Right cardiac atrium (tissue), 5 donors: Measurements from ENCODE around the gene ETFDH. TPM values are rescaled to one million over a fixed set of nuclear protein-coding genes. Genes with fewer than 3 reads are reported as not detected.
"Not testable (repeated sequence)": the region's sequence is repeated elsewhere in the genome, so short reads cannot be mapped to it uniquely, and the experiment has no call there.

Experiments
- ATAC-seq, 2 donors: fragments of 200-7000 bp; cut with Tn5 transposase; one replicate each; pipeline versions ENCODE4 v1.8.0 to v1.9.1; 2020; ENCODE audit warnings: moderate library complexity in 2 of 2, mild to moderate bottlenecking in 1 of 2
- DNase-seq, 3 donors: peaks; one replicate each; pipeline ENCODE4 v3.0.0-alpha.2; 2020
- H3K27ac ChIP-seq: one replicate; pipeline ENCODE4 v1.5.1; 2013; ENCODE audit warnings: mild to moderate bottlenecking, low read length, control low read depth, moderate library complexity
- H3K27me3 ChIP-seq: one replicate; pipeline ENCODE4 v1.6.1; 2013; ENCODE audit not compliant: control insufficient read depth, insufficient read depth
- H3K4me1 ChIP-seq: one replicate; pipeline ENCODE4 v1.6.1; 2013; ENCODE audit warnings: low read length; ENCODE audit not compliant: control insufficient read depth, insufficient read depth
- H3K4me3 ChIP-seq: one replicate; pipeline ENCODE4 v1.5.1; 2013; ENCODE audit warnings: low read length, control low read depth
- H3K9me3 ChIP-seq: one replicate; pipeline ENCODE4 v1.6.1; 2013; ENCODE audit warnings: low read length; ENCODE audit not compliant: control insufficient read depth
- WGBS: extraction: QIAGEN DNeasy Blood & Tissue Kit; methylation state at CpG from one replicate; pipeline ENCODE4 v1.1.7; 2013; 5-methylcytosine and 5-hydroxymethylcytosine counted together
- intact Hi-C, 4 donors: fragments of 100-400 bp; cut with DNase I; formaldehyde crosslinking; loops; one replicate each; pipeline versions ENCODE4 v1.11.0 to v1.14.0; 2022 to 2023
- polyA plus RNA-seq: library from polyadenylated mRNA; stranded (reverse); fragments of 200-250 nt; gene quantifications from one replicate; pipeline ENCODE4 v1.2.3, GENCODE V29; 2013
- total RNA-seq, 4 donors: library from RNA; stranded (reverse); fragmentation: NEBNext Ultra II Directional; extraction: Animal tissue kit (Norgen Biotek cat#: 25700); gene quantifications; one replicate each; pipeline ENCODE4 v1.2.1, GENCODE V29; 2021
- donor health status: healthy with polysubstance abuse.
- donor health status: DM: no; HTN: yes; CAD: no.
- donor health status: DM: no; HTN: no; CAD: no.
- donor health status: DM: no; HTN: yes; CAD: no; lungs with severe emphysema.
- donor health status: DM: yes; HTN: yes; CAD: no.

ETFDH gene
- total and polyA plus RNA-seq, 5 donors = 119 to 204 (median 149) TPM

DNA sequence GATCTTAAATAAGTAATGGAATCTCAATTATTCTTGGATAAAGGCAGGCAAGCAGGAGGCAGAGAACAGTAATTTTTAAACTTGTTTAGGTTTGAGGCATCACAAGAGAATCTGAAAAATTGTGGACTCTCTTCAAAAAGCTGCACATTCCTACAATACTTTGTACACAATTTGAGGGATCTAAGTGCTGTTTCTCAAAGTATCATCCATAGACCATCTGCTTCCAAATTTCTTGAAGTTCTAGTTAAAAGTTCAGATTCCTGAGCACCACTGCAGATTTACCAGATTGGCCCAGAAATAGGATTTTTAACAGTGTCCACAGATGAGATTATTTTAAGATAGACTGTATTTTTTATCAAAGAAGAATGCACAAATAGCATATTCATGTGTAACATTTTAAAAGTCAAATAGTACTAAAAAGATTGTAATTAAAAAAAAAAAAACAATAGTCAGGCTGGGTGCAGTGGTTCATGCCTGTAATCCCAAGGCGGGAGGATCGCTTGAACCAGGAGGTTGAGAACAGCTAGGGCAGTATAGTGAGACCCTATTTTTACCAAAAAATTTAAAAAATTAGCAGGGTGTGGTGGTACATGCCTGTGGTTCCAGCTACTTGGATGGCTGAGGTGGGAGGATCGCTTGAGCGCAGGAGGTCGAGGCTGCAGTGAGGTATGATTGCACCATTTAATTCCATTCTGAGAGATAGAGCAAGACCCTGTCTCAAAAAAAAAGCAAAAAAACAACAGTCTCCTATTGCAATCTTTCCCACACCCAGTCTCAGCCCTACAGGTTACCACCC lies 82.5 kb downstream of the ETFDH start:
- no peaks in the 10 kb centered on the region for H3K9me3 ChIP-seq
- no peaks in the 10 kb centered on the region for H3K4me1 ChIP-seq
- intact Hi-C loops = no loop called here
- H3K27me3 ChIP-seq = no peaks in the 10 kb centered on the region
- WGBS = 97% methylated on average over 5 of the region's 5 CpGs
- H3K27ac ChIP-seq = no peak overlapping the region
- DNase-seq = no peak
- H3K4me3 ChIP-seq = no peak overlapping the region
- no peak for ATAC-seq

- intact Hi-C loops, DNase-seq, H3K27me3 ChIP-seq, ATAC-seq, H3K4me3 ChIP-seq, H3K9me3 ChIP-seq, H3K4me1 ChIP-seq, H3K27ac ChIP-seq: not testable (repeated sequence)
- 94% methylated on average over 7 of the region's 7 CpGs for WGBS
Observed at GRCh38 chr4:158755819-158756218, 83.7 kb downstream of the ETFDH start.

DNA sequence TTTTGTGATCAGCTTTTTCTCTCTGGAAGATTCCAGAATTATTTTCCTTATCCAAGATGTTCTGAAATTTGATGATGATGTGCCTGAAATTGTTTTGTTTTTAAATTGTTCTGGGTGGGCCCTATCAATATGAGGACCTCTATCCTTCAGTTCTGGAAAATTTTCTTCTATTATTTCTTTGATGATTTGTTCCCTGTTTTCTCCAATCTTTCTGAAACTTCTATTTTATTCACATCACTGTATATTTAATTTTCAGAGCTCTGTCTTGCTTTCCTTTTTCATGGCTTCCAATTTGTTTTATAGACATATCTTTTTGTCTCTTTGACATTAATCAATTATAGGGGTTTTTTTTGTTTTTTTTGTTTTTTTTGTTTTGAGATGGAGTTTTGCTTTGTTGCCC lies 84.5 kb downstream of the ETFDH start:
- ATAC-seq (no peak), DNase-seq (no peak)
- no peaks in the 10 kb centered on the region for H3K4me1 ChIP-seq
- intact Hi-C loops = no loop called here
- H3K27me3 ChIP-seq = no peaks in the 10 kb centered on the region
- H3K9me3 ChIP-seq = no peaks in the 10 kb centered on the region
- no peak overlapping the region for H3K4me3 ChIP-seq
- H3K27ac ChIP-seq = no peak overlapping the region

GRCh38 chr4:158758142-158758541 lies 86.0 kb downstream of the ETFDH start:
- no peaks in the 10 kb centered on the region for H3K27me3 ChIP-seq
- no peaks in the 10 kb centered on the region for H3K9me3 ChIP-seq
- H3K4me1 ChIP-seq = no peaks in the 10 kb centered on the region
- no peak overlapping the region for H3K4me3 ChIP-seq
- DNase-seq (no peak), ATAC-seq (no peak)
- 92% methylated on average over 4 of the region's 4 CpGs for WGBS
- intact Hi-C loops = no loop called here
- no peak overlapping the region for H3K27ac ChIP-seq

GRCh38 chr4:158758703-158759102 lies 86.6 kb downstream of the ETFDH start:
- ATAC-seq = no peak
- WGBS = 94% methylated on average over 4 of the region's 4 CpGs
- intact Hi-C loops = no loop called here
- H3K4me3 ChIP-seq = no peak overlapping the region
- DNase-seq = no peak
- H3K9me3 ChIP-seq = no peaks in the 10 kb centered on the region
- H3K27me3 ChIP-seq = no peaks in the 10 kb centered on the region
- no peaks in the 10 kb centered on the region for H3K4me1 ChIP-seq
- H3K27ac ChIP-seq = no peak overlapping the region

Other genes starting within 250 kb of the ETFDH start
- gene RXFP1, start 150.4 kb upstream of the ETFDH start, total RNA-seq = under 1 TPM in 1 of 4 donors, not detected in 3; 0.09 TPM
- 0.05 TPM for gene RXFP1, start 150.4 kb upstream of the ETFDH start, polyA plus RNA-seq
- 1 to 10 TPM; 2.6 to 4.2 (median 3.8) TPM for gene C4orf46, start 409 bp upstream of the ETFDH start, total RNA-seq
- 3.3 TPM for gene C4orf46, start 409 bp upstream of the ETFDH start, polyA plus RNA-seq
- 10 to 100 TPM; 19.2 to 38.3 (median 28.0) TPM for gene PPID, start 51.1 kb downstream of the ETFDH start, total RNA-seq
- gene PPID, start 51.1 kb downstream of the ETFDH start, polyA plus RNA-seq = 39.9 TPM
- 10 to 100 TPM; 37.0 to 59.5 (median 48.3) TPM for gene FNIP2, start 96.7 kb downstream of the ETFDH start, total RNA-seq
- gene FNIP2, start 96.7 kb downstream of the ETFDH start, polyA plus RNA-seq = 16.4 TPM